IMR-90 (cell line): ENCODE measurements around the gene KIF16B.

Experiments used
- CEBPB ChIP-seq: IDR thresholded peaks from 2 replicates; pipeline ENCODE4 v1.6.1; 2012; ENCODE audit warnings: low read depth, low read length, improper control_type of control experiment
- CTCF ChIP-seq: conservative IDR thresholded peaks from 2 replicates; pipeline ENCODE4 v1.5.1; 2012; ENCODE audit warnings: mild to moderate bottlenecking, low read depth, low read length, improper control_type of control experiment
- ELK1 ChIP-seq: fragments of 150-350 bp; IDR thresholded peaks from 2 replicates; pipeline ENCODE4 v1.6.1; 2016; ENCODE audit warnings: low read depth, mild to moderate bottlenecking, low read length, moderate library complexity, borderline replicate concordance
- FOS ChIP-seq: fragments of 150-350 bp; IDR thresholded peaks from 2 replicates; pipeline ENCODE4 v1.6.1; 2016; ENCODE audit warnings: low read depth, low read length
- MAFK ChIP-seq: IDR thresholded peaks from 2 replicates; pipeline ENCODE4 v1.6.1; 2012; ENCODE audit warnings: low read depth, low read length, improper control_type of control experiment
- MXI1 ChIP-seq: IDR thresholded peaks from 2 replicates; pipeline ENCODE4 v1.6.1; 2012; ENCODE audit warnings: low read depth, mild to moderate bottlenecking, low read length, moderate library complexity, borderline replicate concordance
- NFE2L2 ChIP-seq: fragments of 150-350 bp; IDR thresholded peaks from 2 replicates; pipeline ENCODE4 v1.6.1; 2016; ENCODE audit warnings: low read depth, mild to moderate bottlenecking, low read length
- POLR2A ChIP-seq: IDR thresholded peaks from 2 replicates; pipeline ENCODE4 v1.6.1; 2012; ENCODE audit warnings: mild to moderate bottlenecking, low read depth, low read length
- RAD21 ChIP-seq: IDR thresholded peaks from 2 replicates; pipeline ENCODE4 v1.6.1; 2012; ENCODE audit warnings: low read length, improper control_type of control experiment
- RCOR1 ChIP-seq: IDR thresholded peaks from 2 replicates; pipeline ENCODE4 v1.6.1; 2012; ENCODE audit warnings: mild to moderate bottlenecking, low read length, improper control_type of control experiment; ENCODE audit not compliant: insufficient replicate concordance
- SMC3 ChIP-seq: fragments of 150-350 bp; IDR thresholded peaks from 2 replicates; pipeline ENCODE4 v1.6.1; 2016; ENCODE audit warnings: low read depth, mild to moderate bottlenecking, antibody characterized with exemption, low read length, moderate library complexity
- USF2 ChIP-seq: fragments of 150-350 bp; IDR thresholded peaks from 2 replicates; pipeline ENCODE4 v1.6.1; 2017; ENCODE audit warnings: mild to moderate bottlenecking, antibody characterized with exemption, low read length, low read depth

DNA sequence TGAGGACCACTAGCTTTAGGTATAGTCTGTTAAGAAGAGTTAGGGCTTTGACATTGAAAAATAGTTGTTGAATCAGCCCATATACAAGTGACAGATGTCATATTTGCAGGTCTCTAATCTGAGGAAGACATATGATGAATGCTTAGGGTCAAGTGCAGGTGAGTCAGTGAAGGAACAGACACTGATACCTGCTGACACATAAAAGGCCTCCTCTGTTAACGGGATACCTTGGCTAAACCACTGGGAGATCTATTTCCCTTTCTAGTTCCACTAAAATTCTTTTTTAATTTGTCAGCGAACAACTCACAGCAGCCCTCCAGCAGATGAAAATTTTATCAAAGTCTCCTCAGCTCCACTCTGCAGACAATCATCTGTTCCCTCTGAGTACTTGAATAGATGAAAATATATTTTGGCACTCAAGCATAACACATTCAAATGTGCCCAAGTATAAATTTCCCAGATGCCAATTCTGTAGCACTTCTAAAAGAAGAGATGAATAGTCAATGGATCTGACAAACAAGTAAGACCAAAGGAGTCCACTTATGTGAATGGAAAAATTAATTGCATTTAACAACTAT is 154.0 kb downstream of the KIF16B start:
- TF ChIP-seq POLR2A (no peak), CTCF (no peak), RAD21 (no peak), CEBPB (no peak), MXI1 (no peak), FOS (no peak), USF2 (no peak), MAFK (no peak), NFE2L2 (no peak), ELK1 (no peak), SMC3 (no peak), RCOR1 (no peak)
